DMS 273 (cell line): ENCODE data around the gene SNRPA.
A peak's percentile ranks its signal among the peaks of the same experiment; 100 is the strongest.

ENCODE experiments used
- DNase-seq: peaks from one replicate; lab custom pipeline; 2025; ENCODE audit not compliant: unreplicated experiment; lab: John Stamatoyannopoulos, UW

The SNRPA gene

DNA sequence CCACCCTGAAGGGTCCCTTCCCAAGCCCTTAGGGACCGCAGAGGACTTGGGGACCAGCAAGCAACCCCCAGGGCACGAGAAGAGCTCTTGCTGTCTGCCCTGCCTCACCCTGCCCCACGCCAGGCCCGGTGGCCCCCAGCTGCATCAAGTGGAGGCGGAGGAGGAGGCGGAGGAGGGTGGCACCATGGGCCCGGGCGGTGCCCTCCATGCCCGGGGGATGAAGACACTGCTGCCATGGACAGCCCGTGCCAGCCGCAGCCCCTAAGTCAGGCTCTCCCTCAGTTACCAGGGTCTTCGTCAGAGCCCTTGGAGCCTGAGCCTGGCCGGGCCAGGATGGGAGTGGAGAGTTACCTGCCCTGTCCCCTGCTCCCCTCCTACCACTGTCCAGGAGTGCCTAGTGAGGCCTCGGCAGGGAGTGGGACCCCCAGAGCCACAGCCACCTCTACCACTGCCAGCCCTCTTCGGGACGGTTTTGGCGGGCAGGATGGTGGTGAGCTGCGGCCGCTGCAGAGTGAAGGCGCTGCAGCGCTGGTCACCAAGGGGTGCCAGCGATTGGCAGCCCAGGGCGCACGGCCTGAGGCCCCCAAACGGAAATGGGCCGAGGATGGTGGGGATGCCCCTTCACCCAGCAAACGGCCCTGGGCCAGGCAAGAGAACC is 49.5 kb downstream of the SNRPA start:
- DNase-seq: no peak

DNA sequence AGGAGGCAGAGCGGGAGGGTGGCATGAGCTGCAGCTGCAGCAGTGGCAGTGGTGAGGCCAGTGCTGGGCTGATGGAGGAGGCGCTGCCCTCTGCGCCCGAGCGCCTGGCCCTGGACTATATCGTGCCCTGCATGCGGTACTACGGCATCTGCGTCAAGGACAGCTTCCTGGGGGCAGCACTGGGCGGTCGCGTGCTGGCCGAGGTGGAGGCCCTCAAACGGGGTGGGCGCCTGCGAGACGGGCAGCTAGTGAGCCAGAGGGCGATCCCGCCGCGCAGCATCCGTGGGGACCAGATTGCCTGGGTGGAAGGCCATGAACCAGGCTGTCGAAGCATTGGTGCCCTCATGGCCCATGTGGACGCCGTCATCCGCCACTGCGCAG is 50.0 kb downstream of the SNRPA start:
- no peak for DNase-seq

DNA sequence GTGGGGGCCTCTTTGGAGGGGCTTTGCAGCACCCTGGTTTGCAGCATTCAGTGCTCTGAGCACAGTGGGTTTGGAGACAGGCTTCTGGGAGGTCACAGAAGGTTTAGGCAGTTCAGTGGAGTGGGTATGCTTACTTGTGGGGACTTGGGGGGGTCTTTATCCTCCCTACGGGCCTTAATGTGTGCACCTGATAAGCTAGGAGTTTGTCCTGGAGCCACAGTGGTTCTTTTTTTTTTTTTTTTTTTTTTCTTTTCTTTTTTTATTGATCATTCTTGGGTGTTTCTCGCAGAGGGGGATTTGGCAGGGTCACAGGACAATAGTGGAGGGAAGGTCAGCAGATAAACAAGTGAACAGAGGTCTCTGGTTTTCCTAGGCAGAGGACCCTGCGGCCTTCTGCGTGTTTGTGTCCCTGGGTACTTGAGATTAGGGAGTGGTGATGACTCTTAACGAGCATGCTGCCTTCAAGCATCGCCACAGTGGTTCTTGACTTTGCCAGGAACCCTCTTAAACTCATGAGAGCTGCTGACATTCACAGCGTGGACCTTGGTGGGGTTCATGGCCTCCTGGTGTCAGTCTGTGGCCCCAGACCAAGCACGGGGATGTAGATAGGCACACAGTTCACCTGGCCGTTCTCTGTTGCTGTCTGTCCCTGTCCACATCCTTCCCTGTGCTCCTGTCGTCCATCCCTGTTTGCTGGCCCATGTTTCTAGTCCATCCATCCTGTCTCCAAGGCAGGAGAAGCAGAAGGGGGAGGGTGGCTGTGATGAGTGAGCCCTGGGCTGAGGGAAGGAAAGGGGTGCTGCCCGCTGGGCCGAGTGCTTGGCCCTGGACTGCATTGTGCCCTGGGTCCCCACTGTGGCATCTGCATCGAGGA is 50.7 kb downstream of the SNRPA start:
- no peak for DNase-seq

DNA sequence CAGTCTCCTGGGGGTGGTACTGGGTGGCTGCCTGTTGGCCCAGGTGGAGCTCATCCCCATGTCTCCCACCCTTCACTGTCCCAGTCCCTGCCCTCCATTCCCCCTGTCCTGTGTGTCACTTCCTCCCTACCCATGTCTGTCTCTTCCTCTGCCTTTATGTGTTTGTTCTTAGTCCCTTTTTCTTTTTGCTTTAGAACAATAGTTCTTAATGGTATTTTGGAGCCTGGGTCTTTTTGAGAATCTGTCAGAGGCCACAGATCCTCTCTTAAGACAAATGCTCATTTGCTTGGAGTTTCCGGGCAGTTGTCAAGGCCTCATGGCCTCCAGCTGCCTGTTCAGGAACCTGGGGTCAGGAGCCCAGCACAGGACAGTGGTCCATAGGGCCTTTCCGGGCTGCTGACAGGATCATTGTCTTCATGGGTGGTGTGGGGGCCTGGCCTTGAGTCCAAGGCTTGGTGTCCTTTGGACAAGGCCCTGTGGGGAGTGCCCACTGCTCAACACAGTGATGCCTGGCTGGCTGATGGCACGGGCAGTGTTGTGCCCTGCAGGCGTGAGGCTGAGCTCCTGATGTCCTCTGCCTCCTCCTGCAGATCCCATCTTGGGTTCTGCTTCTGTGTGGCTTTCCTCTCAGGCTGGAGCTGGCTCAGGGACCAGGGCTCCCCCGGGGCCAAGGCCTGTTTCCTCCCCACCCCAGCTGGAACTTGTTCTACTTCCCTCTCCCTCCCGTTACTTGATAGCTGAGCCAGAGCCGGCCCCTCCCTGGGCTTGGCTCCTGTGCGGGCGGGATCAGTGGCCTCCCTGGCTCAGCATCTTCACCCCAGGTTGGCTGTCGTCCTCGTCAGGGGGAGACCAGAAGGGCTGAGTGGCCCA is 51.5 kb downstream of the SNRPA start:
- DNase-seq: peak; percentile 30

DNA sequence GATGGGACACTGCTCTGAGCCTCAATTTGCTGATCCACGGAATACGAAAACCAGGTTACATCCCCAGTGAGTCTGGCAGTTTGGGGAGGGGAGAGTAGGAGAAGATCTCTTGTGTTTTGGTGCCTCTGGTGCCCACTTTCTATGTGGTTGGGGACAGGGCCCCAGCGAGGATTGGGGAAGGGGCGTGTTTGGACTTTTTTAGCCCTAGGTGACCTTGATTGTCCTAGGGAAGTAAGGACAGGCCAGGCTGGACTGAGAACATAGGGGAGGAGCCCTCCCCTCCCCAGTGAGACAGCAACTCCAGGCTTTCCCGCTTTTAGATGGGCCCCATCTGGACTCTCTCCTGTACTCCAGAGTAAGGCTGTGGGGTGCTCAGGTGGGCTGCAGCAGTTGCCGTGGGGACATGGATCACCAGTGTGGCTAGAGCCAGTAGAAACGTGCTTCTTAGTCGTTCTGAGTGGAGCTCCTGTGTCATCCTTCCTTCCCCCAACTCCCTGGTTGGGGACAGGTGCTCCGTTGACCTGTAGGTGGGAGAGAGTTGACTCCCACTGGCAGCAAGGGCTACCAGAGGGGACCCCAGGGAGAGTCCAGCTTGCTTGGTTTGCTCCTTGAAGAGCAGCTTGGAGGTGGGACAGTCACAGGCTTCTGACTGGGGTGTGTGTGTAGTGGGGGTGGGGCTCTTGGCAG is 52.3 kb downstream of the SNRPA start:
- no peak for DNase-seq

DNA sequence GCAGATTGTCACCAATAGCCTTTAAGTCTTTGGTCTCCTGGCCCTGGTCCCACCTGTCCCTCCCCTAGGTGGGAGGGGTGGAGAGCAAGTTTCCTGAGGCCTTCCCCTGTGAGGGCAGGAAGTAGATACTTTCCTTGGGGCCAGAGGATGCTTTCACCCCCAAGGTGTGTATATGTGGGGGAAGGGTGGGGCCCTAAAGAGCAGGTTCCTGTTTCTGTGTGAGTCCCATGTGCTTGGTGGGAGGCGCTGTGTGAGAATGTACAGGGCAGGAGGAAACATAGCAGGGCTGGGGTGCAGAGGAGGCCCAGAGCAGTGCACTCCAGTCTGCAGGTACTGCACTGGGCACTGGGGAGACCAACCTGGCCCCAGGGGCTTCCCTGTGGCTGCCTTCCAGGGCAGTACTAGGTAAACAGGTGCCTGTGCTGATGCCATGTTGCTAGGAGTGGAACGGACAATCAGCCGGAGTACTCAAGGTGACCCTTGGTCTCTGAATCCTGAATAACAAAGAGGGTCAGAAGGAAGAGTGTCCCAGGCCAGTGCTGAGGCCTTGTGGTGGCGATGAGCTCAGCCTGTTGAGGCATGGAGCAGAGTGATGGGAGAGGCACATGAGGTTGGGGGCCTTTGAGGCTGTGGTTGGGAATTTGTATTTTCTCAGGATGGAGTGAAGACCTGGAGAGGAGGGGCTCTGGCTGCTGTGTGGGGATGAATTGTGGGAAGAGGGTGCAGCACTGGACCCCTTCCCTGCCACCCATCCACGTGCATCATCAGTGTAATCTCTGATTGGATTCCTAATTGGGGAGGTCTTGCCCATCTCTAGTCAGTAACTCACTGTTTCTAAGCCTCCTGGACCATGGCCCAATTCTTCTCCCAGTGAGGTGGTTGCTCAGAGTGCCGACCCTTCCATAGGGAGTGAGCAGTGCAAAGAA is 53.1 kb downstream of the SNRPA start:
- no peak for DNase-seq

DNA sequence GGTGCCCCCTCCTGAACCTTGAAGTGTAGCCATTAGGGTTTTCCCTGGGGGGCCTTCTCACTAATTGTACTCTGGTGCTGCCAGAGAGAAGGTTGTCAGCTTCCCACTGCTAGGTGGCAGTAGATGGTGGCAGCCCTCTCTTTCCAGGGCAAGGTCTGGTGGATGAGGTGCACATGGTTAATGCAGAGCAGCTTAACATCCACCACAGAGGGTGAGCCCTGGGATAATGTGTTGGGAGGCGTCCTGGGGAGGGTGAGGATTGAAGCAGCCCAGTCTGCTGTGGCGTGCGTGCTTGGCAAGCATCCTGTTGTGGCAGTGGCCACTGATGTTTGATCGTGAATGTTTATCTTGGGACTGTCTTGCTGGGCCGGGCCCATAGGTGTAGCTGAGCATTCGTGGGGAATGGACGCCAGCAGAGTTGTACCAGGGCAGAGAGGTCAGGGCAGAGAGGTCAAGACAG is 53.8 kb downstream of the SNRPA start:
- peak; percentile 25 for DNase-seq

DNA sequence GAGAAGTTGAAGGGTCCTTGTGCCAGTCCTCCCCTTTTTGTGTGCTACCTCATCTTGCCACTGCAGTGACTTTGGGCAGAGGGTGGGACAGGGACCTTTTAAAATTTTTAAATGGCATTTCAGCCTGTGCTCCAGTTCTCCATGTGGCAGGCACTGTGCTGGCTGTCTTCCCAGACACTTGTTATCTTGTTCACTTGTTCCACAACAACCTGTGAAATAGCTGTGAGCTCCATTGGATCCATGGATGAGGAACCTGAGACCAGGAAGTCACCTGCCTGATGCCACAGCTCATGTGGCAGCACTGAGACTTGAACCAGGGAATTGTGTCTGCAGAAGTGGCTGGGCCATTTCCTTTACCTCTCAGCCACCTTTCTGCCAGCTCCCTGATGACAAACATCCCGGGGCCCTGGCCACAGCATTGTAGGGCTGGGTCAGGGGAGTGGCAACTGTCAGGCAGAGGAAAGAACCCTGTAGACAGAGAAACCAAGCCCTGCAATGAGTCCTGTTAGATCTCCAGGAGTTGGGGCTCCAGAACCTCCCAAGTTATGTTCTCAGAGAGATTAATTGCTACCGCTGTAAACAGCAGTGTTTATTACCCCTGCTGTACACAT is 54.4 kb downstream of the SNRPA start:
- no peak for DNase-seq

DNA sequence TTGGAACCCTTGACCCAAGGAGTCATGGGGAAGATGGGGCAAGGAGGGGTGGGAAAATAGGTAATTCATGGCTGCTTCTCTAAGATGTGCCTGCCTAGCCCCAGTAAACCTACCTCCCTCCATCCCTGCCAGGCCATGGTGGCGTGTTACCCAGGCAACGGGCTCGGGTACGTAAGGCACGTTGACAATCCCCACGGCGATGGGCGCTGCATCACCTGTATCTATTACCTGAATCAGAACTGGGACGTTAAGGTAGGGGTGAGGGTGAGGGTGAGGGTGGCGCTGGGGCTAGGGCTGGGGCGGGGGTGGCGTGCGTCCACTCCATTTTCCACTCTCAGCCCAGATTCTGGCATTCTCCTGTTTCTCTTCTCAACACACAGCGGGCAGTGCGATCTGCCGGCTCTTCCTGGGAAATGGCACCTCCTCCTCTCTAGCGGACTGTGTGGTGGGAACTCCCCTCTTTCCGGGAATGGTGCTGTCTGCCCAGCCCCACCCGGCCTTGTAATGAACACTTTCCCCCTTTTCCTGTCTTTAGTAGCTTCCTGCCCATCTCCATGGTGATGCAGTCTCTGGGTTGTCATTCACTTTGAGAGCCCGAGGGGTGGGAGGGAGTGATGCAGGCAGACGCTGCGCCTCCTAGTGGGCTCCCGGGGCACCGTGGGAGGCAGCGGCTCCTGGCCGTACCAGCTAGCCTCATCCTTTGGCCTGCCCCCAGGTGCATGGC is 55.6 kb downstream of the SNRPA start:
- DNase-seq: peak; percentile 66

DNA sequence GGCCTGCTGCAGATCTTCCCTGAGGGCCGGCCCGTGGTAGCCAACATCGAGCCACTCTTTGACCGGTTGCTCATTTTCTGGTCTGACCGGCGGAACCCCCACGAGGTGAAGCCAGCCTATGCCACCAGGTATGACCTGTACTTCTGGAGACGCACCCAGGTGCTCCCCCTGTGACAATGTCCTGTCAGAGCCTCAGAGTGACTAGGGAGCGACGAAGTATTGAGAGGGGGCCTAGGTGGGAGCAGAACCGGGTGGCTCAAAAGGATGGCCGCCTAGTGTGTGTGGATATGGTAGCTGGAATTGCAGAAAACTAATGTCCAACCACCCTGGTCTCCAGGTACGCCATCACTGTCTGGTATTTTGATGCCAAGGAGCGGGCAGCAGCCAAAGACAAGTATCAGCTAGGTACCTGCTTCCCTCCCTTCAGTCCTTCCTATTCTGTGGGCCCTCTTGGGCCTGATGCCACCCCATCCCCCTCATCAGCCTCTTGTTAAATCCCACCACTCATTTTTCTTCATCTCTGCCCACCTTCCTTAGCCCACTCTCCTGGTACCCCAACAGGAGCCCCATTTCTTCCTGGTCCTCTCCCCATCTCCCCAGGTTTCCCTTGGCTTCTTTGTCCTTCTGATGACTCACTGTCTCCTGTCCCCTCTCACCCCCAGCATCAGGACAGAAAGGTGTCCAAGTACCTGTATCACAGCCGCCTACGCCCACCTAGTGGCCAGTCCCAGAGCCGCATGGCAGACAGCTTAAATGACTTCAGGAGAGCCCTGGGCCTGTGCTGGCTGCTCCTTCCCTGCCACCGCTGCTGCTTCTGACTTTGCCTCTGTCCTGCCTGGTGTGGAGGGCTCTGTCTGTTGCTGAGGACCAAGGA is 56.4 kb downstream of the SNRPA start:
- DNase-seq: peak; percentile 45

DNA sequence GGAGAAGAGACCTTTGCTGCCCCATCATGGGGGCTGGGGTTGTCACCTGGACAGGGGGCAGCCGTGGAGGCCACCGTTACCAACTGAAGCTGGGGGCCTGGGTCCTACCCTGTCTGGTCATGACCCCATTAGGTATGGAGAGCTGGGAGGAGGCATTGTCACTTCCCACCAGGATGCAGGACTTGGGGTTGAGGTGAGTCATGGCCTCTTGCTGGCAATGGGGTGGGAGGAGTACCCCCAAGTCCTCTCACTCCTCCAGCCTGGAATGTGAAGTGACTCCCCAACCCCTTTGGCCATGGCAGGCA is 57.0 kb downstream of the SNRPA start:
- no peak for DNase-seq

DNA sequence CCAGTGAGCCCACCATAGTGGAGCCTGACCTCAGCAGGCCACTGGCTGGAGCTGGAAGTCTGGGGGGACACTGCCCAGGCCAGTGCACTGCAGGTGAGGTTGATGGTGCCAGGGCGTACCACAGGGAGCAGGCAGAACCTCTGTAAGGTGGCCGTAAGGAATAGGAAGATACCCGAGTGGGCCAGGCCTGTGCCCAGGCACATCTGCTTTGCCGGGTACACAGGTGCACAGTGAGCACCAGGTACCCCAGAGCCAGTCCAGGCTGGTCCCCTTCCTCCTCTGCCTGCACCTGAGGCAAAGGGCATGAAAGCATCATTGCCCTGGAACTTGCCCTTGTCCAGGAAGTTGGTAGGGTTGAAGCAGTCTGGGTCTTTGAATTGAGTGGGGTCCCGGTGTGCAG is 57.5 kb downstream of the SNRPA start:
- DNase-seq: no peak

DNA sequence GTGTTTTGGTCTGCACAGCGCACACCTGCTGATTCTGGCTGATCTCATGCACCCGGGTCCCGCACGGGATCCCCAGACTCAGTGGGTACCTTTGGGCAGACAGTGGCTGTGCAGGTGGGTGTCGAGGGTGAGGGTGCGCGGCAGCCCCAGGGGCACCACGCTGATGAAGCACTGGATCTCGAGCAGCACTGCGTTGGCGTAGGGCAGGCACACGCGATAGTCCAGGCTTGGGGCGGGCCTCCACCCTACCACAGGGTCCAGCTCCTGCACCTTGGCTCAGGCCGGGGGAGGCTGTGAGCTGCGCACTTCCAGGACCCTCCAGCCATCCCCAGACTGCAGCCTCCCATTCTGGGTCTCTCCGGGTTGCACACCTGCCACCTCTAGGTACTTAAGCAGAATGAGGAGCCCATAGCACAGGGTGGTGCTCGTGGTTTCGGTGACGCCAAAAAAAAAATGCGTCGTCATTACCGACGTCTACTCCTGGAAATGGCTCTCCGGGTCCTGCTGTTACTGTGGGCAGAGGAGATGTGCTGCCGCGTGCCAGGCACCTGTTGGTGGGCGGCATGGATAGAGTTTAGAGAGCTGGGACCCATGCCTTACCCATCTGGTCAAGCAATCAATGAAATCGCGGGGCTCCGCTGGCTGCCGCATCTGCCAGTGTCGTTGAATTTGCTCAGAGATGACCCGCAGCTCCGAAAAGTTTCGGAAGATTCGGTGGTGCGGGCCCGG is 58.5 kb downstream of the SNRPA start:
- no peak for DNase-seq

DNA sequence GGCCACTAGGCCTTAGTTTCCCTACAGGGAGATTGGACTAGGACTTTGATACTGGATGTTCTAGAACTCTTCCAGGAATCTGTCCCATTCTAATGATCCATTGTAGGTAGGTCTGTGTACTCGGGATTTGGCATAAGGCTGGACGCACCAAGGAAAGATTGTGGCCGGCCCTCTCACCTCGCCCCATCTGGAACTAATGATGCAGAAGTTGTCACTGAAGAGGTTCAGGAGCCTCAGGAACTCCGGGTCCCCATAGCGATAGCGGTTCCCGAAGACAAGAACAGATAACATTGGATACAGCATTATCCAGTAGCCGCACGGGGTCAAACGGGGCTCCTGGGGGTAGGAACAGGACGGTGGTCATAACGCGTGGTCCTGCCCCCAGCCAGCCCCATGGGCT is 59.2 kb downstream of the SNRPA start:
- DNase-seq: no peak

DNA sequence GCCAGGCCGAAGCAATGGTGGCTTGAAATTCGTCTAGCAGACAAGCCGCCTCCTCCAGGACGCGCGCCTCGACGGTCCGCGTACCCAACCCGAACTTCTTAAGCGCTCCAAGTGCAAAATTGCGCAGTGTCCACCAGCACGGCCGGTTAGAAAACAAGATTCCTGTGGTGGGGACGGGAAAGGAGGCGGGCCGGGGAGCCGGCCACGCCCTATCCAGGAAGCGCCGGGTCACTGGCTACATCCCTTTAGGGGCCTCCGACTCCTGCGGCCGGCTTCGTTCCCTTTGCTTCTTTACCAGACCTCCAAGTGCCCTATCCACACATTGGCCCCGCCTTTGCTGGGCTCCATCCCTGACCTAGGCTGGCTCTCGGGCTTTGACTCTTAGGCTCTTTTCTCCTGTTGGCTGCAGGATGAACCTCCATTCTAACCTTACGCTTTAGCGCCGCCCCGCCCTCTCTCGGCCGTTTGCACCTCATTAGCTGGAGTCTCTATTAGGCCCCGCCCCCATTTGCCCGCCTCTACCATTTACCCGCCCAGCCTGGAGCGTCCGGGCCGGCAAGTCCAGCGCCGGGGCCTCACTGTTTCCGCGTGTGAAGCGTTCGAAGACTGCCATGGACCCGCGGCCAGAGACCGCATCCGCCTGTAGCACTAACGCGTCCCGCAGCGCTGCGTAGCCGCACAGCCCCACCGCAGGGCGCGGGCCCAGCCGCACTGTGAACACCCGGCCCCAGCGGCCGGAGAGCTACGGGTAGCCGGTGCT is 59.8 kb downstream of the SNRPA start:
- DNase-seq: peak; percentile 62

DNA sequence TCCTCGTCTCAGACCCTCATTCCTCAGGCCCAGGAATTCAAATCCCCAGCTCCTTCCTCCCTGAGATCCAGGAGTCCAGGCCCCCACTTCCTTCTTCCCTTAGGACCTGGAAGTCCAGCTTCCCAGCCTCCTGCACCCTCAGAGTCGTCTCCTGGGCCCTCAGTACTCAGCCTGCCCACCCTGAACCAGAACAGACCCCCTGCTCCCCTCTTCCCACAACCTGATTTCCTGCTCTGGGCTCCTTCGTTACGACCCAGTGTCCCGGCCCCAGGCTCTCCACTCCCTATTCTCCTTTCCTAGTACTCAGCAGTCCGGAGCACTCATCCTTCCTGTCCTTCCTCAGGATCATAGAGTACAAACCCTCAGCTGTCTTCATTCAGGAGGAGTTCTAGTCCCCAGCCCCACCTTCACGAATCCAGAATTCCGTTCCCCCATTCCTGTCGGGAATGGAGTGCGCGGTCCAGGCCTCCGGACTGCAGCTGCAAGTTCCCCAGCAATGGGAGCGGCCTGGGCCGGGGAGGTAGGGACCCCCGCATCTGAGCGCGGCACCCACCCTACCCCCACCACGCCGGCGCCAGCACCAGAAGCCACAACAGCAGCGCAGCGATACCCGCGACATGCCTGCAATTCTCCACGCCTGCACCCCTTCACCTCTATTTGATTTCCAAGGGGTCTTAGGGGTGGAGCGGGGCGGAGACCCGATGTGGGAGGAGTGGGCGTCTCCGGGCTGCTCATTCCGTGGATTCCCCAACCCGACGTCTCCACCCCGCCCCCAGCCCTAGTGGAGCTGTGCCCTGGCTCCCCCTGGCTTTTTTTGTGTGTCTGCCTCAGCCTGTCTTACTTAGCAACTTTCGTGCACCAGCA is 60.7 kb downstream of the SNRPA start:
- DNase-seq: no peak
